Choroid plexus epithelial cell (primary cell): ENCODE measurements around the gene FNDC3B.

Source experiments
- DNase-seq: peaks from one replicate; pipeline ENCODE4 v3.0.0-alpha.2; 2010; ENCODE audit warnings: low read depth
- H3K4me3 ChIP-seq: 2 replicates; pipeline ENCODE4 v1.5.1; 2011; ENCODE audit warnings: low read depth, mild to moderate bottlenecking, control low read depth, low read length, moderate library complexity
- TF ChIP-seq, protein P1 (sequence below): conservative IDR thresholded peaks from 2 replicates; pipeline ENCODE4 v1.5.1; 2011; ENCODE audit warnings: low read depth, mild to moderate bottlenecking, control low read depth, inconsistent platforms, low read length, moderate library complexity

The FNDC3B gene

DNA sequence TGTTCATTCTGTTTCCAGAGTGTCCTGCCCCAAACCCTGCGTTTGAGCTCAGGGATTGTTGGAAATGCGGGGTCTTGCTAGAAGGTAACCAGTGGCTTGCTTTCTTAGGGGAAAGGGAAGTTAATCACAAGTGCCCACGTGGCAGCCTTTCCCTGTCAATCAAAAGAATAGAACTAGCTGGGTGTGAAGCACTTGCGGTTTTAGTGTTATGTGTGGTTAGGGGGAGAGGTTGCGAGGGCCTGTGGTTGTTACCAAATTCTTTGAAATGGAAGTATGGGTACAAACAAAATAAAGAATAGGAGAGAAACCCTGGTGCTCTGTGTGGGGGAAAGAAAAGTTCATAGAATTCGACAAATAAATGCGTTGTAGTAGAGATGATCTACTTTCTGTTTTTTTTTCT, 67.6 kb downstream of the FNDC3B start:
- H3K4me3 ChIP-seq = no peak overlapping the region
- DNase-seq = no peak

DNA sequence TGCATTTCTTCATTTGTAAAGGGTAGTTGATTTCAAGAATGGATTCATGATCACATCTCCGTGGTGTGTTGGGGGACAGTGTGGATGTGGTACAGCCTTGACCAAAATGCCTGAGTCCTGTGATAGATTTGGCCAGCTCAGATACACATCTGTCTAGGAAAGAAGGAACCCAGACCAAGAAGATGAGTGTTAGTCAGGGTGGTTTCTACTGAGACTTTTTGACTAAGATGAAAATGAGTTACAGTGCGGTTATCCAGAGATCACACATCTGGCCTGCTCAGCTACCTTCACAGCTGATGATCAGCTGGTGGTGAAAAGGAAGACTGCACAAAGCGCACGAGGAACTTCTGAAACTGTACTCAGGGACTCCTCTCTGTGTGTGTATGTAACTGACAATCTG, 68.0 kb downstream of the FNDC3B start:
- no peak for DNase-seq

More for the DNA sequence above, 67.6 kb downstream of the FNDC3B start:
- TF ChIP-seq, protein P1, sequence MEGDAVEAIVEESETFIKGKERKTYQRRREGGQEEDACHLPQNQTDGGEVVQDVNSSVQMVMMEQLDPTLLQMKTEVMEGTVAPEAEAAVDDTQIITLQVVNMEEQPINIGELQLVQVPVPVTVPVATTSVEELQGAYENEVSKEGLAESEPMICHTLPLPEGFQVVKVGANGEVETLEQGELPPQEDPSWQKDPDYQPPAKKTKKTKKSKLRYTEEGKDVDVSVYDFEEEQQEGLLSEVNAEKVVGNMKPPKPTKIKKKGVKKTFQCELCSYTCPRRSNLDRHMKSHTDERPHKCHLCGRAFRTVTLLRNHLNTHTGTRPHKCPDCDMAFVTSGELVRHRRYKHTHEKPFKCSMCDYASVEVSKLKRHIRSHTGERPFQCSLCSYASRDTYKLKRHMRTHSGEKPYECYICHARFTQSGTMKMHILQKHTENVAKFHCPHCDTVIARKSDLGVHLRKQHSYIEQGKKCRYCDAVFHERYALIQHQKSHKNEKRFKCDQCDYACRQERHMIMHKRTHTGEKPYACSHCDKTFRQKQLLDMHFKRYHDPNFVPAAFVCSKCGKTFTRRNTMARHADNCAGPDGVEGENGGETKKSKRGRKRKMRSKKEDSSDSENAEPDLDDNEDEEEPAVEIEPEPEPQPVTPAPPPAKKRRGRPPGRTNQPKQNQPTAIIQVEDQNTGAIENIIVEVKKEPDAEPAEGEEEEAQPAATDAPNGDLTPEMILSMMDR = no peak

DNA sequence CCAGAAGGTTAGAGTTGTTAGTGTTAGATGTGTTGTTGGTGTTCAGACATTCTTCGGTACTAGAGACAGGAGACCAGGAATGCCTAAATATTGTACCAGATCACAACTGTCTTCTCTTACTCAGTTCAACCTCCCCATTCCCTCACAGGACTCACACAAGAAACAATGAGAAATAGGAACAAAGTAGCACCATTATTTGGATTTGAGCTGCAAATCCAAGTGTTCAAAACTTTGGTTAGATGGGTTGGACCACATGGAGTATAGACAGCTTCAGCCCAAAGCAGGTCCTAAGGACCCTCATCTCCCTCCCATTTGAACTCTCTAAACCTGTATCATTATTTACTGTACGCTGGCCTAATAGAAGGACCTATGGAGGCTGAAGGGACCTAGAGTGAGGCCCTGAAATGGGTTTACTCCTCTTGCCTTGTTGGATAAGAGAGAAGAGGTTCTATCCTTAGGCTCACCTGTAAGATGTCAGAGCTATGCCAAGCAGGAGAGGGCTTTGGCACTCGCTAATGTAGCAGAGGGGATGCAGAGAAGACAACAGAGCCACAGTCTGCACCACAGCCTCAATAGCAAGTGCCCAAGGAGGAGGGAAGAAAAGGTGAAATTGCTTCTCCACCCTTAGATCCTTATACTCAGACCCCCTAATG, 70.9 kb downstream of the FNDC3B start:
- DNase-seq = no peak
- H3K4me3 ChIP-seq = no peak overlapping the region
- TF ChIP-seq, protein P1 = no peak

More for the DNA sequence above, 68.0 kb downstream of the FNDC3B start:
- H3K4me3 ChIP-seq = no peak overlapping the region
- TF ChIP-seq, protein P1 = no peak

DNA sequence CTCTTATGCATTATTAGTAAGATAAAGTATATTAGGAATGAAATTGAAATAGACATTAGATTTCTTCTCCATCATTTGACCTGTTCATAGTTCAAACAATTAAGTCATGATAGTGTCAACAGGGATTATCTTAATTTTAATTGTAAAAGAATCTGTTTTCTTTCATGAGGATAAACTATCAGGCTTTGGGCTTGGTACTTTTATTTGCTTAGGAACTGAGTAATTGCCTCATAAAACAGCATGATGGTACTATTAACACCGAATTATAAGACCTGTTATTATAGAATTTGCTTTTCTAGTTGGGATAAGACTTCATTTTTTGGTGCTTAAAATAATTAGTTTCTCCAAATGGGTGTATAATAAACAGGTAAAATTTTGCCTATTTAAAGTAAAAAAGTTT, 71.8 kb downstream of the FNDC3B start:
- TF ChIP-seq, protein P1 = no peak

DNA sequence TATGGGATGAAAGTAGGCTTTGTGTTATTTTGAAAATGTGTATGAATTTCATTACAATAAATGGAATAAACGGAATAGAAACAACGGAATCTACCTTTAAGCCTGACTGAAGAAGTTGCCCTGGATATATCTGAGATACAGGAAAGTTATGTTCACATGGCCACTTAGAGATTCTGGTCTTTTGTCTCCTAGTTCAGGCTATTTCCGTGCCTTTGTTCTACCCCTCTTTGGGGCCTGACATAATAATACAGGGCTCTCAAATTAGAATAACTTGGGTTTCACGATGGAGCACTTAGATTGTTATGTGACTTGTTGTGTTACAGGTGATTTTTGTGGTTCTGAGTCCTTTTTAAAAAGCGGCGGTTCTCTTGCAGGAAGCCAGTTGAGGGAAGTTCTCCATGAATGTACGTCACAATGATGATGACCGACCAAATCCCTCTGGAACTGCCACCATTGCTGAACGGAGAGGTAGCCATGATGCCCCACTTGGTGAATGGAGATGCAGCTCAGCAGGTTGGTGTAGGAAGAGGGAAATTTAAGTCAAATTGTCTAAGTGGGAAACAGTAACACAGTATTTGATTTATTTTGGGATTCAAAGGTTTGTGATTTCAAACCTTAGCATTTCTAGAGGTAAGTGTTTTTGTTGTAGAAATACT, 72.8 kb downstream of the FNDC3B start:
- TF ChIP-seq, protein P1 = no peak
- no peak for DNase-seq
- no peak overlapping the region for H3K4me3 ChIP-seq

More for the DNA sequence above, 71.8 kb downstream of the FNDC3B start:
- no peak for DNase-seq
- H3K4me3 ChIP-seq = no peak overlapping the region

DNA sequence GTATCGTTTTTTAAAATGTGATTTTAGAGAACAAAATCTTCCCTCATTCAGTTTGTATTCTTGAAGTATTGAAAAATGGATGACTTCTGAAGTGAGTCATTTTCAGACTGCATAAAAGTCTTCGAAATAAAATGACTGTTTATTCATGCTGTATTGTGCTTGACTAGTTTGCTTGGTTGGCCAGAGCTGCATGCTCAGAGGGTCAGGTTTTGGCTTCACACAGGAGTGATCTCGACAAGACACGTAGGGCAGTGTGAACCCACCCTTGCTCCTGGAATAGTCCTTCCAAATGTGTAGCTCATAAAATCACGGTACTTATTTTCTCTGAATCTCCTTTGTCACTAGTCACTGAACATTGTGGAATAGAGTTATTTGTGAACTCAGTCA, 73.3 kb downstream of the FNDC3B start:
- H3K4me3 ChIP-seq = no peak overlapping the region
- no peak for DNase-seq
- TF ChIP-seq, protein P1 = no peak

DNA sequence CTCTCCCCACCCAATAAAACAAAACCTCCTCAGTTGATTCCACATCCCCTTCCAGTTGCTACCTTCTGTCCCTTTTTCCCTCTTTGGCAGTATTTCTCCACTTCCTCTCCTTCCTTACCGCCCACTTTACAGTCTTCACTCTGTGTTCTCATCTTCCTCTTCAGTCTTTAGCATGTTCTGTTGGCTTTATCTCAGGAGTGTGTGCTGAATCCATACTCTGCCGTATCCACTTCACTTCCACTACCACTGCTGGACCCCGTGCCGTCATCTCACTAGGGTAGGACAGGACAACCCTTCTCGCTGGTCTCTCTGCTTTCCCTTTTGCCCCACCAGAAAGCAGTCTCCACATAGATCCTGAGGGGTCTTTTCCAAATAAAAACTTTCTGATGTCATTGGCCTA, 74.3 kb downstream of the FNDC3B start:
- H3K4me3 ChIP-seq = no peak overlapping the region
- no peak for DNase-seq
- TF ChIP-seq, protein P1 = no peak
